ENCODE data around the gene SRPK2.
"Not testable (repeated sequence)": the region's sequence is repeated elsewhere in the genome, so short reads cannot be mapped to it uniquely, and the experiment has no call there.

SRPK2 gene

GRCh38 chr7:105388356-105389087 is at the start of gene SRPK2:
Gene SRPK2, minus strand, starts transcription at chr7:105388921.
- peak; percentile 51 to 52 for DNase-seq (ENCODE audit: low read depth in 2 of 2)

GRCh38 chr7:105438254-105438653 is 49.5 kb upstream of the SRPK2 start:
- DNase-seq (ENCODE audit: low read depth in 2 of 2) = no peak

GRCh38 chr7:105437356-105437755 is 48.6 kb upstream of the SRPK2 start:
- not testable (repeated sequence) for DNase-seq (ENCODE audit: low read depth in 2 of 2)

GRCh38 chr7:105429746-105430612 is 41.3 kb upstream of the SRPK2 start:
- peak in 1 of 2 donors; percentile 12 for DNase-seq (ENCODE audit: low read depth in 2 of 2)

- no peak for DNase-seq (ENCODE audit: low read depth in 2 of 2)
These were observed 38.0 kb upstream of the SRPK2 start for GRCh38 chr7:105426606-105427146.

GRCh38 chr7:105423987-105424386 is 35.3 kb upstream of the SRPK2 start:
- DNase-seq (ENCODE audit: low read depth in 2 of 2) = no peak

GRCh38 chr7:105413887-105414437 is 25.2 kb upstream of the SRPK2 start:
- DNase-seq (ENCODE audit: low read depth in 2 of 2) = no peak

- DNase-seq (ENCODE audit: low read depth in 2 of 2) = not testable (repeated sequence)
These were observed 22.1 kb upstream of the SRPK2 start for GRCh38 chr7:105410774-105411173.

- DNase-seq (ENCODE audit: low read depth in 2 of 2) = not testable (repeated sequence)
These were observed 21.1 kb upstream of the SRPK2 start for GRCh38 chr7:105409775-105410174.

GRCh38 chr7:105408791-105409410 is 20.2 kb upstream of the SRPK2 start:
- DNase-seq (ENCODE audit: low read depth in 2 of 2) = no peak

- DNase-seq (ENCODE audit: low read depth in 2 of 2) = no peak
These were observed 14.4 kb upstream of the SRPK2 start for GRCh38 chr7:105403128-105403527.

GRCh38 chr7:105402221-105403095 is 13.7 kb upstream of the SRPK2 start:
- no peak for DNase-seq (ENCODE audit: low read depth in 2 of 2)

- DNase-seq (ENCODE audit: low read depth in 2 of 2) = no peak
These were observed 10.5 kb upstream of the SRPK2 start for GRCh38 chr7:105399043-105399725.

GRCh38 chr7:105396566-105396965 is 7.8 kb upstream of the SRPK2 start:
- DNase-seq (ENCODE audit: low read depth in 2 of 2) = no peak

GRCh38 chr7:105391429-105391828 is 2.7 kb upstream of the SRPK2 start:
- DNase-seq (ENCODE audit: low read depth in 2 of 2) = no peak

- no peak for DNase-seq (ENCODE audit: low read depth in 2 of 2)
These were observed 1.2 kb upstream of the SRPK2 start for GRCh38 chr7:105389889-105390288.

- DNase-seq (ENCODE audit: low read depth in 2 of 2) = no peak
These were observed 448 bp upstream of the SRPK2 start for GRCh38 chr7:105389088-105389650.

GRCh38 chr7:105387508-105388355 is 989 bp downstream of the SRPK2 start:
- peak; percentile 9 to 13 for DNase-seq (ENCODE audit: low read depth in 2 of 2)

- DNase-seq (ENCODE audit: low read depth in 2 of 2) = no peak
These were observed 10.8 kb downstream of the SRPK2 start for GRCh38 chr7:105377903-105378302.

Data from stimulated activated CD8-positive, alpha-beta memory T cell treated with anti-CD3 and anti-CD28 coated beads, Interleukin-7, amount 100 ng/mL, for 1 hour (primary cell).